Renal cortical epithelial cell (primary cell): Measurements from ENCODE around the gene LAMA4. TPM values are rescaled to one million over a fixed set of nuclear protein-coding genes. Genes with fewer than 3 reads are reported as not detected.

Experiments used
- DNase-seq: peaks from one replicate; pipeline ENCODE4 v3.0.0-alpha.2; 2011; ENCODE audit warnings: low read depth
- total RNA-seq: library from RNA; depleted of rRNA; stranded (reverse); fragments of >200 nt; gene quantifications from 2 replicates; pipeline ENCODE4 v1.2.3, GENCODE V29; 2014

Gene LAMA4
- total RNA-seq, 1 donor from 2014 or later: 54.0 TPM

GRCh38 chr6:112243861-112244827 lies 10.2 kb downstream of the LAMA4 start:
- peak; percentile 34 for DNase-seq

- DNase-seq: no peak
These were observed 12.4 kb downstream of the LAMA4 start for GRCh38 chr6:112241820-112242429.

- peak; percentile 89 for DNase-seq
These were observed 16.8 kb downstream of the LAMA4 start for GRCh38 chr6:112237595-112237994.

GRCh38 chr6:112237066-112237465 lies 17.3 kb downstream of the LAMA4 start:
- DNase-seq: no peak

- peak; percentile 65 for DNase-seq
These were observed 18.4 kb downstream of the LAMA4 start for GRCh38 chr6:112235956-112236355.

- no peak for DNase-seq
These were observed 19.8 kb downstream of the LAMA4 start for GRCh38 chr6:112234601-112235000.

- DNase-seq: no peak
These were observed 20.5 kb downstream of the LAMA4 start for GRCh38 chr6:112233847-112234246.

- DNase-seq: no peak
These were observed 21.5 kb downstream of the LAMA4 start for GRCh38 chr6:112232845-112233256.

- peak; percentile 46 for DNase-seq
These were observed 22.7 kb downstream of the LAMA4 start for GRCh38 chr6:112231594-112232060.

GRCh38 chr6:112231164-112231563 lies 23.2 kb downstream of the LAMA4 start:
- DNase-seq: no peak

GRCh38 chr6:112228480-112229332 lies 25.7 kb downstream of the LAMA4 start:
- no peak for DNase-seq

- DNase-seq: no peak
These were observed 26.4 kb downstream of the LAMA4 start for GRCh38 chr6:112227992-112228391.

- DNase-seq: no peak
These were observed 27.0 kb downstream of the LAMA4 start for GRCh38 chr6:112227411-112227810.

GRCh38 chr6:112225691-112226090 lies 28.7 kb downstream of the LAMA4 start:
- DNase-seq: no peak

- DNase-seq: no peak
These were observed 30.3 kb downstream of the LAMA4 start for GRCh38 chr6:112224088-112224487.

- peak; percentile 66 for DNase-seq
These were observed 31.1 kb downstream of the LAMA4 start for GRCh38 chr6:112223070-112223861.

- peak; percentile 72 for DNase-seq
These were observed 32.1 kb downstream of the LAMA4 start for GRCh38 chr6:112221981-112222852.

GRCh38 chr6:112221561-112221960 lies 32.8 kb downstream of the LAMA4 start:
- DNase-seq: no peak

GRCh38 chr6:112218563-112218962 lies 35.8 kb downstream of the LAMA4 start:
- no peak for DNase-seq
